OCI-LY1 (cell line): ENCODE results near the gene PSORS1C2.
"Not testable (repeated sequence)": the region's sequence is repeated elsewhere in the genome, so short reads cannot be mapped to it uniquely, and the experiment has no call there.

Source experiments
- H2AFZ ChIP-seq: fragments of 200-600 bp; sonication (generic), shearing (Covaris generic); 2 replicates; pipeline ENCODE4 v1.6.0; 2014; ENCODE audit warnings: antibody characterized with exemption, mild to moderate bottlenecking, low read length
- H3F3A ChIP-seq: fragments of 200-600 bp; sonication (generic), shearing (Covaris generic); 2 replicates; pipeline ENCODE4 v1.6.0; 2014; ENCODE audit warnings: mild to moderate bottlenecking, antibody characterized with exemption, low read length, moderate library complexity; ENCODE audit not compliant: insufficient read depth
- H3K27ac ChIP-seq: fragments of 200-600 bp; sonication (generic); 2 replicates; pipeline ENCODE4 v1.5.1; 2014; ENCODE audit warnings: low read length, mixed run types, mild to moderate bottlenecking, low read depth; ENCODE audit not compliant: poor library complexity, severe bottlenecking
- H3K27me3 ChIP-seq: fragments of 200-600 bp; sonication (generic); 2 replicates; pipeline ENCODE4 v1.6.0; 2014; ENCODE audit warnings: antibody characterized with exemption, mild to moderate bottlenecking, low read length, moderate library complexity; ENCODE audit not compliant: insufficient read depth
- H3K36me3 ChIP-seq: fragments of 200-600 bp; sonication (generic); 2 replicates; pipeline ENCODE4 v1.6.1; 2014; ENCODE audit warnings: mild to moderate bottlenecking, antibody characterized with exemption, low read length, moderate library complexity, mixed read lengths; ENCODE audit not compliant: insufficient read depth
- H3K4me1 ChIP-seq: fragments of 200-600 bp; sonication (generic); 2 replicates; pipeline ENCODE4 v1.5.1; 2014; ENCODE audit warnings: mild to moderate bottlenecking, low read length, moderate library complexity; ENCODE audit not compliant: insufficient read depth, severe bottlenecking
- H3K4me2 ChIP-seq: fragments of 200-600 bp; sonication (generic), shearing (Covaris generic); 2 replicates; pipeline ENCODE4 v1.6.1; 2014; ENCODE audit warnings: low read length
- H3K4me3 ChIP-seq: fragments of 200-600 bp; sonication (generic); 2 replicates; pipeline ENCODE4 v1.5.1; 2014; ENCODE audit warnings: low read length, low read depth, mild to moderate bottlenecking, mixed read lengths; ENCODE audit not compliant: poor library complexity, severe bottlenecking
- H3K79me2 ChIP-seq: fragments of 200-600 bp; shearing (Covaris generic); 2 replicates; pipeline ENCODE4 v1.6.1; 2016; ENCODE audit warnings: mixed run types, low read length, mixed read lengths; ENCODE audit not compliant: insufficient read depth
- H3K9ac ChIP-seq: fragments of 200-600 bp; sonication (generic), shearing (Covaris generic); 2 replicates; pipeline ENCODE4 v1.6.1; 2014; ENCODE audit warnings: mild to moderate bottlenecking, low read length, mixed read lengths
- H3K9me2 ChIP-seq: fragments of 200-600 bp; sonication (generic), shearing (Covaris generic); 2 replicates; pipeline ENCODE4 v1.6.1; 2014; ENCODE audit warnings: low read depth, mild to moderate bottlenecking, low read length, mixed read lengths
- H3K9me3 ChIP-seq: fragments of 200-600 bp; shearing (Covaris generic); 2 replicates; pipeline ENCODE4 v1.6.1; 2014; ENCODE audit warnings: low read length, mixed read lengths
- H4K20me1 ChIP-seq: fragments of 200-600 bp; sonication (generic), shearing (Covaris generic); 2 replicates; pipeline ENCODE4 v1.6.0; 2016; ENCODE audit warnings: mild to moderate bottlenecking, low read length; ENCODE audit not compliant: insufficient read depth
- CTCF ChIP-seq: fragments of 200-600 bp; sonication (generic), shearing (Covaris generic); IDR thresholded peaks from 2 replicates; pipeline ENCODE4 v1.5.1; 2017; ENCODE audit warnings: mild to moderate bottlenecking, antibody characterized with exemption, low read length, moderate library complexity, mixed read lengths
- EZH2 ChIP-seq: fragments of 200-600 bp; sonication (generic), shearing (Covaris generic); IDR thresholded peaks from 2 replicates; pipeline ENCODE4 v1.8.0; 2017; ENCODE audit warnings: borderline replicate concordance, mixed run types, mild to moderate bottlenecking, antibody characterized with exemption, low read length, moderate library complexity, mixed read lengths

Gene PSORS1C2

DNA sequence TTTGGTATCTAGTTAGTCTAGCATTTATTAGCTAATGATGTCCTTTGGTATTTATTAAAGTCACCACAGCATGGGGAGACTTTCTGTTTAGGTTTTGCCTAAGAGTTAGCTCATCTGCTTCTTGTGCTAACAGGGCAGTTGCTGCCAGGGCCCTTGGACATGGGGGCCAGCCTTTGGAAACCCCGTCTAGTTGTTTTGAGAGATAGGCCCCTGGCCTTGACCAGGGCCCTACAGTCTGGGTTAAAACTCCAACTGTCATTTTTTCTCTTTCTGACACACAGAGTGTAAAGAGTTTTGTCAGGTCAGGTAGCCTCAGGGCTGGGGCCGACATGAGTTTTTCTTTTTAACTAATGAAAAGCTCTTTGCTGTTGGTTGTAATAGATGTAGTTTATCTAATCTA is 44.4 kb upstream of the PSORS1C2 start:
- not testable (repeated sequence) for H3K9me3 ChIP-seq, H3K36me3 ChIP-seq, H3K9ac ChIP-seq, H3K4me2 ChIP-seq, H2AFZ ChIP-seq, H3K27ac ChIP-seq, H4K20me1 ChIP-seq, H3K4me3 ChIP-seq, H3K27me3 ChIP-seq, H3F3A ChIP-seq, H3K9me2 ChIP-seq, H3K79me2 ChIP-seq
- H3K4me1 ChIP-seq, result peaks cover 35% of the 10 kb centered on the region

- Histone ChIP-seq H3F3A (no peaks in the 10 kb centered on the region), H3K79me2 (no peaks in the 10 kb centered on the region), H3K27ac (no peak overlapping the region), H3K9ac (no peak overlapping the region), H3K9me3 (no peaks in the 10 kb centered on the region), H3K4me1 (peaks cover 11% of the 10 kb centered on the region), H3K36me3 (no peaks in the 10 kb centered on the region), H3K27me3 (no peaks in the 10 kb centered on the region), H3K4me2 (no peak overlapping the region), H4K20me1 (no peaks in the 10 kb centered on the region), H2AFZ (no peak overlapping the region), H3K4me3 (no peak overlapping the region), H3K9me2 (no peaks in the 10 kb centered on the region)
- TF ChIP-seq CTCF (no peak), EZH2 (no peak)
Measured at GRCh38 chr6:31180500-31180899, 41.6 kb upstream of the PSORS1C2 start.

DNA sequence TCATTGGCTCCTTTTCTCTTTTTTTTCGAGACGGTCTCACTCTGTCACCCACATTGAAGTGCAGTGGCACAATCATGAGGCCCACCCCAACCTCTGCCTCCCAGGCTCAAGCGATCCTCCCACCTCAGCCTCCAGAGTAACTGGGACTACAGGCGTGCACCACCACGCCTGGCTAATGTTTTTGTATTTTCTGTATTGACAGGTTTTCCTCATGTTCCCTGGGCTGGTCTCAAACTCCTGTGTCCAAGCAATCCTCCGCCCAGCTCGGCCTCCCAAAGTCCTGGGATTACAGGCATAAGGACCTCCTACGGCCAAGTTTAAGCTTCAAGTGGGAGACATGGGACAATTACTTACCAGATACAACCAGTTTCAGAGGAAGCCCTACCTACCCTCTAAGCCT is 41.0 kb upstream of the PSORS1C2 start:
- no peaks in the 10 kb centered on the region for H3K9me2 ChIP-seq
- no peaks in the 10 kb centered on the region for H3F3A ChIP-seq
- no peak overlapping the region for H3K27ac ChIP-seq
- H4K20me1 ChIP-seq, result no peaks in the 10 kb centered on the region
- TF ChIP-seq EZH2, result no peak
- no peaks in the 10 kb centered on the region for H3K9me3 ChIP-seq
- H3K4me3 ChIP-seq, result no peak overlapping the region
- H3K4me1 ChIP-seq, result peaks cover 6% of the 10 kb centered on the region
- no peaks in the 10 kb centered on the region for H3K36me3 ChIP-seq
- H3K27me3 ChIP-seq, result no peaks in the 10 kb centered on the region
- H3K9ac ChIP-seq, result no peak overlapping the region
- no peak overlapping the region for H3K4me2 ChIP-seq
- no peaks in the 10 kb centered on the region for H3K79me2 ChIP-seq
- H2AFZ ChIP-seq, result no peak overlapping the region

DNA sequence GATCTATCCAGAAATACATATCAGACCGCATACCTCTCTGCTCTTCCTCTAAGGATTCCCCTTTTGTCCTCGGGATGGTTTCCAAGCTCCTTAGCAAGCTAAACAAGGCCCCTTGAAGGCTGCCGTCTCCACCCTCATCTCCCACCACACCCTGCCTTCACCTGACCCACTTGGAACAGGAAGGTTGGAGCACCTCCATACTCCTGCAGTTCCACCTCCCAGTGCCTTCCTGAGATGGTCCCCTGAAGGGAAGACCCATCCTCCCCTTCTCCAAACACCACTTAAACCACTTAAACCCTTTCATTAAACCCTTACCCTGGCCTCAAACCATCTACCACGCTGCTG is 40.1 kb upstream of the PSORS1C2 start:
- no peaks in the 10 kb centered on the region for H3K27me3 ChIP-seq
- no peaks in the 10 kb centered on the region for H4K20me1 ChIP-seq
- H3K9ac ChIP-seq, result no peak overlapping the region
- H3F3A ChIP-seq, result no peaks in the 10 kb centered on the region
- H3K9me3 ChIP-seq, result no peaks in the 10 kb centered on the region
- H3K4me1 ChIP-seq, result peaks cover 6% of the 10 kb centered on the region
- no peak overlapping the region for H3K27ac ChIP-seq
- no peaks in the 10 kb centered on the region for H3K36me3 ChIP-seq
- no peak overlapping the region for H2AFZ ChIP-seq
- no peak overlapping the region for H3K4me2 ChIP-seq
- no peaks in the 10 kb centered on the region for H3K9me2 ChIP-seq
- H3K4me3 ChIP-seq, result no peak overlapping the region
- H3K79me2 ChIP-seq, result no peaks in the 10 kb centered on the region
- TF ChIP-seq CTCF (no peak), EZH2 (no peak)
